HepG2 (cell line): ENCODE measurements around the gene TBC1D16. TPM values are rescaled to one million over a fixed set of nuclear protein-coding genes. Genes with fewer than 3 reads are reported as not detected.
A peak's percentile ranks its signal among the peaks of the same experiment; 100 is the strongest.

ENCODE experiments used
- ATAC-seq: fragments of 200-7000 bp; cut with Tn5 transposase; 3 replicates; pipeline ENCODE4 v1.9.1; 2020; ENCODE audit warnings: mild to moderate bottlenecking, moderate library complexity
- BruUV-seq: library from RNA; stranded (reverse); fragments of 400-500 nt; replicated peaks from 2 replicates; lab custom pipeline; 2021; lab: Mats Ljungman, UMichigan
- CTCF ChIA-PET: fragments of 300-600 bp; formaldehyde crosslinking; extraction: SDS; loops from one replicate; lab custom pipeline; 2021; ENCODE audit warnings: low total read pairs, inconsistent platforms, low intra/inter-chr PET ratio; lab: Yijun Ruan, JAX
- POLR2A ChIA-PET: fragments of 350-600 bp; sonication (Branson Sonifier 250); formaldehyde crosslinking; loops from one replicate; lab custom pipeline; 2020; ENCODE audit warnings: antibody characterized with exemption, inconsistent platforms; lab: Yijun Ruan, JAX
- DNase-seq: peaks from one replicate; pipeline ENCODE4 v3.0.0-alpha.2; 2015; ENCODE audit warnings: low spot score
- FAIRE-seq: peaks from 3 replicates; lab custom pipeline; 2011; peaks lifted over from hg19 to GRCh38; lab: Jason Lieb, UNC
- H2AFZ ChIP-seq: one replicate; pipeline ENCODE4 v1.6.1; 2011; ENCODE audit warnings: low read length, inconsistent platforms
- H3K27ac ChIP-seq: fragments of 300-600 bp; 3 replicates; pipeline ENCODE4 v1.8.0; 2011; ENCODE audit warnings: mixed run types, mild to moderate bottlenecking, mixed read lengths, low read length, inconsistent platforms; ENCODE audit not compliant: insufficient read depth; ENCODE audit errors: extremely low read length
- H3K27me3 ChIP-seq, 2 experiments: fragments of 200-600 bp in 1 of 2; 2 replicates in 1 of 2; 3 replicates in 1 of 2; pipeline versions ENCODE4 v1.6.0 to v1.8.0; 2011; ENCODE audit warnings: low read length in 2 of 2, mild to moderate bottlenecking in 2 of 2, moderate library complexity in 2 of 2, inconsistent platforms in 1 of 2; ENCODE audit not compliant: insufficient read depth in 2 of 2, control insufficient read depth in 1 of 2
- H3K36me3 ChIP-seq, 2 experiments: fragments of 200-600 bp in 1 of 2; replicated peaks in 1 of 2; 2 replicates in 1 of 2; 3 replicates in 1 of 2; pipeline versions ENCODE4 v1.5.1 to v1.8.0; 2011; ENCODE audit warnings: low read length in 2 of 2, inconsistent platforms in 1 of 2; ENCODE audit not compliant: insufficient read depth in 2 of 2, control insufficient read depth in 1 of 2
- H3K4me1 ChIP-seq: 2 replicates; pipeline ENCODE4 v1.5.1; 2012; ENCODE audit warnings: low read length, inconsistent platforms; ENCODE audit not compliant: insufficient read depth
- H3K4me2 ChIP-seq: 2 replicates; pipeline ENCODE4 v1.6.0; 2011; ENCODE audit warnings: low read depth, low read length, inconsistent platforms
- H3K4me3 ChIP-seq, 3 experiments: fragments of 200-600 bp in 1 of 3; sonication (generic), shearing (Covaris generic) in 1 of 3; replicated peaks in 1 of 3; 2 replicates each; pipeline ENCODE4 v1.5.1; 2011 to 2016; ENCODE audit warnings: low read length in 3 of 3, inconsistent platforms in 2 of 3, low read depth in 2 of 3, mild to moderate bottlenecking in 2 of 3, control low read depth in 1 of 3, mixed read lengths in 1 of 3; ENCODE audit not compliant: insufficient read depth in 1 of 3
- H3K79me2 ChIP-seq: one replicate; pipeline ENCODE4 v1.6.1; 2011; ENCODE audit warnings: low read length, inconsistent platforms; ENCODE audit not compliant: insufficient read depth
- H3K9ac ChIP-seq: 2 replicates; pipeline ENCODE4 v1.6.0; 2011; ENCODE audit warnings: mild to moderate bottlenecking, low read depth, low read length, inconsistent platforms; ENCODE audit not compliant: insufficient read depth
- H3K9me3 ChIP-seq: 2 replicates; pipeline ENCODE4 v1.5.1; 2012; ENCODE audit warnings: mild to moderate bottlenecking, low read length
- H4K20me1 ChIP-seq: 2 replicates; pipeline ENCODE4 v1.6.0; 2011; ENCODE audit warnings: inconsistent platforms, mild to moderate bottlenecking, low read length, moderate library complexity; ENCODE audit not compliant: insufficient read depth
- ADNP ChIP-seq: sonication (generic); formaldehyde crosslinking; IDR thresholded peaks from 2 replicates; pipeline ENCODE4 v1.4.0; 2020; ENCODE audit warnings: missing genetic modification reagents
- CTCF ChIP-seq: sonication (generic); formaldehyde crosslinking; IDR thresholded peaks from 2 replicates; pipeline ENCODE4 v1.5.0; 2020; ENCODE audit warnings: mild to moderate bottlenecking, missing genetic modification reagents, moderate library complexity
- HOXA3 ChIP-seq: sonication (generic); formaldehyde crosslinking; IDR thresholded peaks from 2 replicates; pipeline ENCODE4 v1.5.0; 2020; ENCODE audit warnings: missing genetic modification reagents
- RXRA ChIP-seq: sonication (generic); formaldehyde crosslinking; IDR thresholded peaks from 2 replicates; pipeline ENCODE4 v1.5.1; 2020; ENCODE audit warnings: missing genetic modification reagents
- ZC3H4 ChIP-seq: sonication (generic); formaldehyde crosslinking; IDR thresholded peaks from 2 replicates; pipeline ENCODE4 v1.4.0; 2020; ENCODE audit warnings: missing genetic modification reagents, borderline replicate concordance
- ZNF343 ChIP-seq: sonication (generic); formaldehyde crosslinking; IDR thresholded peaks from 2 replicates; pipeline ENCODE4 v1.4.0; 2020; ENCODE audit warnings: mild to moderate bottlenecking, missing genetic modification reagents
- WGBS: methylation state at CpG from one replicate; pipeline ENCODE4 v1.1.6; 2017; ENCODE audit warnings: low lambda C conversion rate; 5-methylcytosine and 5-hydroxymethylcytosine counted together
- in situ Hi-C: cut with HindIII; loops from 2 replicates; pipeline ENCODE4 v1.10.0; 2017; ENCODE audit warnings: low pct_unique_long_range_greater_than_20kb; ENCODE audit not compliant: extremely low pct_ligation_motif_present
- intact Hi-C: fragments of 100-400 bp; cut with micrococcal nuclease; formaldehyde crosslinking; loops from one replicate; pipeline ENCODE4 v1.10.0; 2022; ENCODE audit not compliant: unreplicated experiment
- polyA plus RNA-seq, 8 experiments: library from polyadenylated mRNA; depleted of rRNA in 3 of 8; stranded (reverse) in 7 of 8; unstranded in 1 of 8; fragments of >200 nt; fragmentation: Illumina TruSeq in 4 of 8; extraction: Trizol in 4 of 8; gene quantifications; 2 replicates each; pipeline versions ENCODE4 v1.2.1 to v1.2.3, GENCODE V29; 2011 to 2016; ENCODE audit warnings: low read depth in 4 of 8, missing spikeins in 1 of 8, mixed read lengths in 1 of 8; ENCODE audit not compliant: insufficient read depth in 1 of 8
- total RNA-seq, 5 experiments: library from RNA; depleted of rRNA; stranded (reverse); fragments of >200 nt; fragmentation: Illumina TruSeq; extraction: Trizol; gene quantifications; 2 replicates each; pipeline ENCODE4 v1.2.3, GENCODE V29; 2016; ENCODE audit warnings: low read depth in 1 of 5
- TF ChIP-seq, protein P1 (sequence below): sonication (generic); formaldehyde crosslinking; IDR thresholded peaks from 2 replicates; pipeline ENCODE4 v1.5.1; 2020; ENCODE audit warnings: mild to moderate bottlenecking, missing genetic modification reagents, moderate library complexity

Gene TBC1D16
- total and polyA plus RNA-seq, 2 of the 13 experiments (the other 11 are each of a cell fraction or from before 2014, with no cell fraction given): 14.9 to 24.9 TPM

- 0 out of 2 replicates have a peak, but pooled peaks cover under 1% of the 10 kb centered on the region for H3K4me1 ChIP-seq
- H4K20me1 ChIP-seq: no peaks in the 10 kb centered on the region
- no peaks in the 10 kb centered on the region for H3K27me3 ChIP-seq
- no peak overlapping the region for H3K4me3 ChIP-seq
- CTCF ChIA-PET: no interaction called here
- no peaks in the 10 kb centered on the region for H3K9me3 ChIP-seq
- BruUV-seq: no TSS peak
- H3K79me2 ChIP-seq: peaks cover 3% of the 10 kb centered on the region
- in situ Hi-C loops (no loop called here), intact Hi-C loops (no loop called here)
- POLR2A ChIA-PET: interaction anchor here (0.6 to 1.8 kb wide), 3 partner anchors 11 to 145 kb away, joined by 3 to 5 read pairs (median 5); no protein-coding TSS in a partner anchor
- 99% methylated on average over 17 of the region's 20 CpGs for WGBS
- ATAC-seq: no peak
- H2AFZ ChIP-seq: no peak overlapping the region
- peaks cover 14 to 37% of the 10 kb centered on the region in 2 experiments; a peak in 4 of 5 replicates for H3K36me3 ChIP-seq
- no peak overlapping the region for H3K27ac ChIP-seq
- no peak for DNase-seq
- no peak overlapping the region for H3K9ac ChIP-seq
- no peak overlapping the region for H3K4me2 ChIP-seq
- no peak for FAIRE-seq
- TF ChIP-seq ZC3H4 (CRISPR knock-in tag): no peak
- TF ChIP-seq RXRA (CRISPR knock-in tag): no peak
- peak; percentile 85; the same call in 1 of the 2 replicates for TF ChIP-seq ZNF343 (CRISPR knock-in tag)
- TF ChIP-seq, all 625 proteins: peak for 1
Observed at GRCh38 chr17:79975498-79976134, 60.1 kb downstream of the TBC1D16 start.

- Histone ChIP-seq H3K9ac (no peak overlapping the region), H3K4me1 (0 out of 2 replicates have a peak, but pooled peaks cover 5% of the 10 kb centered on the region), H3K27me3 (no peaks in the 10 kb centered on the region), H3K9me3 (no peaks in the 10 kb centered on the region), H2AFZ (no peak overlapping the region), H3K27ac (no peak overlapping the region), H3K4me3 (no peak overlapping the region), H3K79me2 (peaks cover 3% of the 10 kb centered on the region), H3K4me2 (no peak overlapping the region), H4K20me1 (no peaks in the 10 kb centered on the region), H3K36me3 (peaks cover 14 to 39% of the 10 kb centered on the region in 2 experiments; a peak in 4 of 5 replicates)
- ChIA-PET POLR2A (interaction anchor here (1.0 to 1.8 kb wide), 2 partner anchors 12 to 18 kb away, joined by 5 read pairs; no protein-coding TSS in a partner anchor), CTCF (interaction anchor here (0.7 kb wide), 1 partner anchor 17 kb away, joined by 3 read pairs; no protein-coding TSS in a partner anchor)
- BruUV-seq: no TSS peak
- in situ Hi-C loops (no loop called here), intact Hi-C loops (loop anchor here (5.0 kb wide), 1 partner anchor 188 kb away; no protein-coding TSS in a partner anchor)
- ATAC-seq (no peak), FAIRE-seq (no peak), DNase-seq (no peak)
- WGBS: 92% methylated on average over 22 of the region's 23 CpGs
- TF ChIP-seq HOXA3 (peak; percentile 47), ADNP (CRISPR knock-in tag) (no peak), CTCF (CRISPR knock-in tag) (peak; percentile 65)
- TF ChIP-seq, protein P1, sequence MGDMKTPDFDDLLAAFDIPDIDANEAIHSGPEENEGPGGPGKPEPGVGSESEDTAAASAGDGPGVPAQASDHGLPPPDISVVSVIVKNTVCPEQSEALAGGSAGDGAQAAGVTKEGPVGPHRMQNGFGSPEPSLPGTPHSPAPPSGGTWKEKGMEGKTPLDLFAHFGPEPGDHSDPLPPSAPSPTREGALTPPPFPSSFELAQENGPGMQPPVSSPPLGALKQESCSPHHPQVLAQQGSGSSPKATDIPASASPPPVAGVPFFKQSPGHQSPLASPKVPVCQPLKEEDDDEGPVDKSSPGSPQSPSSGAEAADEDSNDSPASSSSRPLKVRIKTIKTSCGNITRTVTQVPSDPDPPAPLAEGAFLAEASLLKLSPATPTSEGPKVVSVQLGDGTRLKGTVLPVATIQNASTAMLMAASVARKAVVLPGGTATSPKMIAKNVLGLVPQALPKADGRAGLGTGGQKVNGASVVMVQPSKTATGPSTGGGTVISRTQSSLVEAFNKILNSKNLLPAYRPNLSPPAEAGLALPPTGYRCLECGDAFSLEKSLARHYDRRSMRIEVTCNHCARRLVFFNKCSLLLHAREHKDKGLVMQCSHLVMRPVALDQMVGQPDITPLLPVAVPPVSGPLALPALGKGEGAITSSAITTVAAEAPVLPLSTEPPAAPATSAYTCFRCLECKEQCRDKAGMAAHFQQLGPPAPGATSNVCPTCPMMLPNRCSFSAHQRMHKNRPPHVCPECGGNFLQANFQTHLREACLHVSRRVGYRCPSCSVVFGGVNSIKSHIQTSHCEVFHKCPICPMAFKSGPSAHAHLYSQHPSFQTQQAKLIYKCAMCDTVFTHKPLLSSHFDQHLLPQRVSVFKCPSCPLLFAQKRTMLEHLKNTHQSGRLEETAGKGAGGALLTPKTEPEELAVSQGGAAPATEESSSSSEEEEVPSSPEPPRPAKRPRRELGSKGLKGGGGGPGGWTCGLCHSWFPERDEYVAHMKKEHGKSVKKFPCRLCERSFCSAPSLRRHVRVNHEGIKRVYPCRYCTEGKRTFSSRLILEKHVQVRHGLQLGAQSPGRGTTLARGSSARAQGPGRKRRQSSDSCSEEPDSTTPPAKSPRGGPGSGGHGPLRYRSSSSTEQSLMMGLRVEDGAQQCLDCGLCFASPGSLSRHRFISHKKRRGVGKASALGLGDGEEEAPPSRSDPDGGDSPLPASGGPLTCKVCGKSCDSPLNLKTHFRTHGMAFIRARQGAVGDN (CRISPR knock-in tag): peak; percentile 29; the same call in 1 of the 2 replicates
Observed at GRCh38 chr17:79974566-79975497, 60.8 kb downstream of the TBC1D16 start.
